Right ventricle myocardium superior (tissue), 1 donor: Measurements from ENCODE around the gene LRRFIP2. TPM values are rescaled to one million over a fixed set of nuclear protein-coding genes. Genes with fewer than 3 reads are reported as not detected.
"Not testable (repeated sequence)": the region's sequence is repeated elsewhere in the genome, so short reads cannot be mapped to it uniquely, and the experiment has no call there.

ENCODE experiments used
- ATAC-seq: fragments of 200-7000 bp; cut with Tn5 transposase; one replicate; pipeline ENCODE4 v1.9.1; 2020; ENCODE audit warnings: mild to moderate bottlenecking; ENCODE audit not compliant: poor library complexity
- DNase-seq: peaks from one replicate; pipeline ENCODE4 v3.0.0-alpha.2; 2020
- intact Hi-C: fragments of 100-400 bp; cut with DNase I; formaldehyde crosslinking; loops from one replicate; pipeline ENCODE4 v1.11.2; 2022
- total RNA-seq: library from RNA; stranded (reverse); fragmentation: NEBNext Ultra II Directional; extraction: Animal tissue kit (Norgen Biotek cat#: 25700); gene quantifications from one replicate; pipeline ENCODE4 v1.2.1, GENCODE V29; 2021
- donor health status: DM: no; HTN: yes; CAD: no; lungs with severe emphysema.

Gene LRRFIP2
- total RNA-seq, 1 donor from 2014 or later = 150 TPM

GRCh38 chr3:37050282-37050681, 124.1 kb downstream of the LRRFIP2 start:
- DNase-seq = no peak
- ATAC-seq = peak; percentile 47
- intact Hi-C loops = no loop called here

- DNase-seq, ATAC-seq, intact Hi-C loops: not testable (repeated sequence)
These were observed 131.7 kb downstream of the LRRFIP2 start for GRCh38 chr3:37042712-37043111.

- DNase-seq = no peak
- intact Hi-C loops = no loop called here
- ATAC-seq = peak; percentile 45
These were observed 132.7 kb downstream of the LRRFIP2 start for GRCh38 chr3:37041546-37042195.

GRCh38 chr3:37040231-37040630, 134.2 kb downstream of the LRRFIP2 start:
- intact Hi-C loops = no loop called here
- no peak for DNase-seq
- ATAC-seq = no peak

- no peak for DNase-seq
- intact Hi-C loops = no loop called here
- ATAC-seq = no peak
These were observed 135.1 kb downstream of the LRRFIP2 start for GRCh38 chr3:37039161-37039846.

- DNase-seq (no peak), ATAC-seq (no peak)
- intact Hi-C loops = no loop called here
These were observed 137.0 kb downstream of the LRRFIP2 start for GRCh38 chr3:37037352-37037751.

- no peak for DNase-seq
- ATAC-seq = no peak
- intact Hi-C loops = no loop called here
These were observed 141.4 kb downstream of the LRRFIP2 start for GRCh38 chr3:37032961-37033360.

GRCh38 chr3:37031096-37031682, 143.2 kb downstream of the LRRFIP2 start:
- peak; percentile 16 for ATAC-seq
- intact Hi-C loops = no loop called here
- DNase-seq = no peak

- ATAC-seq = no peak
- intact Hi-C loops = no loop called here
- no peak for DNase-seq
These were observed 143.8 kb downstream of the LRRFIP2 start for GRCh38 chr3:37030588-37030987.

GRCh38 chr3:37029516-37030163, 144.7 kb downstream of the LRRFIP2 start:
- ATAC-seq (no peak), DNase-seq (no peak)
- intact Hi-C loops = loop anchor here (10.0 kb wide), 1 partner anchor 185 kb away; no protein-coding TSS in a partner anchor

- ATAC-seq = peak; percentile 81
- intact Hi-C loops = loop anchor here (10.0 kb wide), 1 partner anchor 186 kb away; no protein-coding TSS in a partner anchor
These were observed 145.3 kb downstream of the LRRFIP2 start for GRCh38 chr3:37029111-37029510.

GRCh38 chr3:37028329-37028728, 146.1 kb downstream of the LRRFIP2 start:
- peak; percentile 85 for ATAC-seq
- intact Hi-C loops = loop anchor here (10.0 kb wide), 1 partner anchor 186 kb away; no protein-coding TSS in a partner anchor
- DNase-seq = peak; percentile 72

More at GRCh38 chr3:37029111-37029510, 145.3 kb downstream of the LRRFIP2 start:
- peak; percentile 48 for DNase-seq

GRCh38 chr3:37026851-37027250, 147.5 kb downstream of the LRRFIP2 start:
- intact Hi-C loops = loop anchor here (10.0 kb wide), 1 partner anchor 188 kb away; no protein-coding TSS in a partner anchor
- ATAC-seq (no peak), DNase-seq (no peak)

- intact Hi-C loops = loop anchor here (10.0 kb wide), 1 partner anchor 189 kb away; no protein-coding TSS in a partner anchor
- DNase-seq (no peak), ATAC-seq (no peak)
These were observed 148.6 kb downstream of the LRRFIP2 start for GRCh38 chr3:37025561-37026335.

- ATAC-seq (no peak), DNase-seq (no peak)
- intact Hi-C loops = loop anchor here (10.0 kb wide), 1 partner anchor 190 kb away; no protein-coding TSS in a partner anchor
These were observed 149.5 kb downstream of the LRRFIP2 start for GRCh38 chr3:37024820-37025405.

- DNase-seq = no peak
- intact Hi-C loops = loop anchor here (10.0 kb wide), 1 partner anchor 191 kb away; no protein-coding TSS in a partner anchor
- no peak for ATAC-seq
These were observed 150.3 kb downstream of the LRRFIP2 start for GRCh38 chr3:37024092-37024491.

- ATAC-seq = peak; percentile 55
- intact Hi-C loops = no loop called here
- no peak for DNase-seq
These were observed 156.7 kb downstream of the LRRFIP2 start for GRCh38 chr3:37017683-37018082.

- intact Hi-C loops = no loop called here
- ATAC-seq (peak; percentile 73), DNase-seq (no peak)
These were observed 157.5 kb downstream of the LRRFIP2 start for GRCh38 chr3:37016903-37017302.
